IMR-90 (cell line): ENCODE measurements around the gene PRRT2. TPM values are rescaled to one million over a fixed set of nuclear protein-coding genes. Genes with fewer than 3 reads are reported as not detected.

Source experiments
- ATAC-seq: fragments of 200-7000 bp; cut with Tn5 transposase; 2 replicates; pipeline ENCODE4 v1.9.1; 2020; ENCODE audit warnings: low read depth, mild to moderate bottlenecking, moderate library complexity
- BruUV-seq: library from RNA; stranded (reverse); fragments of 400-500 nt; replicated peaks from 2 replicates; lab custom pipeline; 2021; lab: Mats Ljungman, UMichigan
- CTCF ChIA-PET: fragments of 300-600 bp; formaldehyde crosslinking; extraction: SDS; loops from one replicate; lab custom pipeline; 2021; ENCODE audit warnings: antibody characterized with exemption; lab: Yijun Ruan, JAX
- POLR2A ChIA-PET: fragments of 300-600 bp; sonication (Branson Sonifier 250); formaldehyde crosslinking; loops from one replicate; lab custom pipeline; 2022; ENCODE audit warnings: antibody characterized with exemption; ENCODE audit not compliant: unreplicated experiment; lab: Charles Lee
- DNase-seq: peaks from one replicate; pipeline ENCODE4 v3.0.0; 2013
- H2AFZ ChIP-seq: replicated peaks from 2 replicates; pipeline ENCODE3; 2013; ENCODE audit warnings: low read length, mild to moderate bottlenecking; ENCODE audit not compliant: poor library complexity
- H2AK5ac ChIP-seq: 2 replicates; pipeline ENCODE4 v1.6.1; 2013; ENCODE audit warnings: low read depth, low read length, inconsistent platforms
- H2AK9ac ChIP-seq: replicated peaks from 2 replicates; pipeline ENCODE3; 2013; ENCODE audit warnings: mild to moderate bottlenecking, low read depth, low read length, moderate library complexity; ENCODE audit not compliant: poor library complexity
- H2BK120ac ChIP-seq: 2 replicates; pipeline ENCODE4 v1.6.1; 2013; ENCODE audit warnings: low read depth, low read length, inconsistent platforms
- H2BK15ac ChIP-seq: 3 replicates; pipeline ENCODE4 v1.6.1; 2013; ENCODE audit warnings: low read depth, low read length, inconsistent platforms
- H2BK20ac ChIP-seq: 2 replicates; pipeline ENCODE4 v1.6.1; 2013; ENCODE audit warnings: low read depth, mild to moderate bottlenecking, inconsistent platforms, low read length, moderate library complexity
- H2BK5ac ChIP-seq: 2 replicates; pipeline ENCODE4 v1.6.1; 2013; ENCODE audit warnings: mild to moderate bottlenecking, low read depth, low read length, inconsistent platforms; ENCODE audit not compliant: poor library complexity, severe bottlenecking
- H3K14ac ChIP-seq: replicated peaks from 2 replicates; pipeline ENCODE4 v1.6.1; 2013; ENCODE audit warnings: low read depth, low read length, inconsistent platforms
- H3K18ac ChIP-seq: 2 replicates; pipeline ENCODE4 v1.6.1; 2013; ENCODE audit warnings: low read depth, low read length, control low read depth
- H3K23ac ChIP-seq: 2 replicates; pipeline ENCODE4 v1.6.1; 2013; ENCODE audit warnings: low read depth, low read length, inconsistent platforms
- H3K27ac ChIP-seq: 2 replicates; pipeline ENCODE4 v1.5.1; 2013; ENCODE audit warnings: mild to moderate bottlenecking, control low read depth, low read length; ENCODE audit not compliant: insufficient read depth
- H3K27me3 ChIP-seq: 2 replicates; pipeline ENCODE4 v1.6.1; 2013; ENCODE audit warnings: low read length; ENCODE audit not compliant: control insufficient read depth, insufficient read depth
- H3K36me3 ChIP-seq: 2 replicates; pipeline ENCODE4 v1.6.1; 2013; ENCODE audit warnings: low read length, mixed read lengths; ENCODE audit not compliant: control insufficient read depth, insufficient read depth
- H3K4ac ChIP-seq: 2 replicates; pipeline ENCODE4 v1.6.1; 2013; ENCODE audit warnings: low read depth, low read length, inconsistent platforms
- H3K4me1 ChIP-seq: 2 replicates; pipeline ENCODE4 v1.6.1; 2013; ENCODE audit warnings: low read length, mixed read lengths; ENCODE audit not compliant: control insufficient read depth, insufficient read depth
- H3K4me2 ChIP-seq: 2 replicates; pipeline ENCODE4 v1.6.1; 2013; ENCODE audit warnings: low read depth, mild to moderate bottlenecking, control low read depth, low read length, moderate library complexity
- H3K4me3 ChIP-seq: 2 replicates; pipeline ENCODE4 v1.5.1; 2013; ENCODE audit warnings: low read depth, mild to moderate bottlenecking, control low read depth, low read length, moderate library complexity; ENCODE audit not compliant: insufficient read depth
- H3K56ac ChIP-seq: 2 replicates; pipeline ENCODE4 v1.6.1; 2013; ENCODE audit warnings: low read length, inconsistent platforms; ENCODE audit not compliant: insufficient read depth; ENCODE audit errors: extremely low read depth
- H3K79me1 ChIP-seq, 2 experiments: 2 replicates each; pipeline ENCODE4 v1.6.1; 2013; ENCODE audit warnings: low read length in 2 of 2, inconsistent platforms in 1 of 2, low read depth in 1 of 2
- H3K9ac ChIP-seq: 2 replicates; pipeline ENCODE4 v1.6.1; 2013; ENCODE audit warnings: low read depth, low read length, control low read depth
- H3K9me1 ChIP-seq: 2 replicates; pipeline ENCODE4 v1.6.1; 2013; ENCODE audit warnings: low read length, inconsistent platforms; ENCODE audit not compliant: insufficient read depth
- H3K9me3 ChIP-seq: 2 replicates; pipeline ENCODE4 v1.6.1; 2013; ENCODE audit warnings: low read length; ENCODE audit not compliant: control insufficient read depth, insufficient read depth
- H4K20me1 ChIP-seq: 2 replicates; pipeline ENCODE4 v1.6.1; 2013; ENCODE audit warnings: low read length, inconsistent platforms; ENCODE audit not compliant: insufficient read depth
- H4K5ac ChIP-seq: 2 replicates; pipeline ENCODE4 v1.6.1; 2013; ENCODE audit warnings: mild to moderate bottlenecking, low read depth, low read length, control low read depth
- H4K8ac ChIP-seq, 2 experiments: 2 replicates each; pipeline ENCODE4 v1.6.1; 2013; ENCODE audit warnings: low read depth in 2 of 2, low read length in 2 of 2, control low read depth in 1 of 2, inconsistent platforms in 1 of 2
- H4K91ac ChIP-seq: 2 replicates; pipeline ENCODE4 v1.6.1; 2013; ENCODE audit warnings: low read depth, low read length, inconsistent platforms; ENCODE audit not compliant: insufficient read depth
- FOS ChIP-seq: fragments of 150-350 bp; IDR thresholded peaks from 2 replicates; pipeline ENCODE4 v1.6.1; 2016; ENCODE audit warnings: low read depth, low read length
- MAZ ChIP-seq: IDR thresholded peaks from 2 replicates; pipeline ENCODE4 v1.6.1; 2012; ENCODE audit warnings: low read depth, mild to moderate bottlenecking, low read length, improper control_type of control experiment, moderate library complexity, borderline replicate concordance
- POLR2A ChIP-seq: IDR thresholded peaks from 2 replicates; pipeline ENCODE4 v1.6.1; 2012; ENCODE audit warnings: mild to moderate bottlenecking, low read depth, low read length
- WGBS, 2 experiments: methylation state at CpG; one replicate each; pipeline versions ENCODE4 v1.1.5 to v1.1.7; 2013; ENCODE audit warnings: missing lambda C conversion rate in 2 of 2; ENCODE audit not compliant: insufficient read length in 1 of 2; ENCODE audit errors: extremely low coverage in 2 of 2; 5-methylcytosine and 5-hydroxymethylcytosine counted together
- dilution Hi-C: fragments of 300-500 bp; cut with HindIII; formaldehyde crosslinking; loops from one replicate; pipeline ENCODE4 v1.14.3; 2018; ENCODE audit warnings: low sequenced_read_pairs; ENCODE audit not compliant: unreplicated experiment
- in situ Hi-C: fragments of 300-500 bp; cut with MboI; formaldehyde crosslinking; loops from 3 replicates; pipeline ENCODE4 v1.14.3; 2019; ENCODE audit warnings: low sequenced_read_pairs, inconsistent platforms, mixed read lengths
- intact Hi-C: fragments of 100-400 bp; cut with micrococcal nuclease; formaldehyde crosslinking; loops from 2 replicates; pipeline ENCODE4 v1.10.0; 2022
- polyA plus RNA-seq, 3 experiments: library from polyadenylated mRNA; depleted of rRNA; stranded (reverse); fragments of >200 nt; gene quantifications; 2 replicates each; pipeline ENCODE4 v1.2.3, GENCODE V29; 2012; ENCODE audit warnings: low replicate concordance in 1 of 3
- total RNA-seq: library from RNA; depleted of rRNA; stranded (reverse); fragments of >200 nt; gene quantifications from 2 replicates; pipeline ENCODE4 v1.2.3, GENCODE V29; 2012

PRRT2 gene
- total and polyA plus RNA-seq, 2 of the 4 experiments (the other 2 are of a cell fraction), result 0.90 to 10.5 TPM

DNA sequence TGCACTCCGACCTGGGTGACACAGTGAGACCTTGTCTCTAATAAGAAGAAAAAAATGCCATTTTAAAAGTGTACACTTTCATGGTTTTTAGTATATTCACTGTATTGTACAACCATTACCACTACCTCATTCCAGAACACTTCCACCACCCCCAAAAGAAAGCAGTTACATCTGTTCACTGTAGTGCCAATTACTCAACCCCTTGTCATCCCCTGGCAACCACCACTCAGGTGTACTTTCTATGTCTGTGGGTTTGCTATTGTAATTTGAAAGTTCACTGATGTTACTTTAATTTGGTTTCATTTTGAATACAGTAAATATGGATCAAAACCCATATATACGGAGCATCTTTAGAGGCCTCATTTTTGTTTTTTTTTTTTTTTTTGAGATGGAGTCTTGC is 27.8 kb upstream of the PRRT2 start:
- H2BK20ac ChIP-seq, result no peak overlapping the region
- no peak for TF ChIP-seq MAZ
- TF ChIP-seq POLR2A, result no peak
- no peak for TF ChIP-seq FOS
- no peak overlapping the region for H4K91ac ChIP-seq
- ATAC-seq (no peak), DNase-seq (no peak)
- dilution Hi-C loops (no loop called here), in situ Hi-C loops (no loop called here), intact Hi-C loops (loop anchor here (10.0 kb wide), 1 partner anchor 49 kb away; no protein-coding TSS in a partner anchor)
- no peak overlapping the region for H3K9ac ChIP-seq
- no peak overlapping the region for H2BK15ac ChIP-seq
- BruUV-seq, result no TSS peak
- no peak overlapping the region for H3K4ac ChIP-seq
- no peaks in the 10 kb centered on the region for H3K79me1 ChIP-seq
- no CpG with 5 or more reads among the region's 2 CpGs for WGBS, 2 experiments
- H4K20me1 ChIP-seq, result no peaks in the 10 kb centered on the region
- H4K8ac ChIP-seq, result no peak overlapping the region
- H2AFZ ChIP-seq, result no peak overlapping the region
- CTCF ChIA-PET, result no interaction called here
- no peak overlapping the region for H2AK5ac ChIP-seq
- no peak overlapping the region for H3K4me2 ChIP-seq
- no peak overlapping the region for H3K18ac ChIP-seq
- H4K5ac ChIP-seq, result no peak overlapping the region
- no peak overlapping the region for H2BK120ac ChIP-seq
- POLR2A ChIA-PET, result no interaction called here
- H3K9me1 ChIP-seq, result no peaks in the 10 kb centered on the region
- H3K56ac ChIP-seq, result no peak overlapping the region
- no peaks in the 10 kb centered on the region for H3K9me3 ChIP-seq
- H3K23ac ChIP-seq, result no peak overlapping the region
- H3K4me1 ChIP-seq, result 0 out of 2 replicates have a peak, but pooled peaks cover 2% of the 10 kb centered on the region
- H3K14ac ChIP-seq, result no peak overlapping the region
- H2AK9ac ChIP-seq, result no peak overlapping the region
- no peak overlapping the region for H3K27ac ChIP-seq
- H3K27me3 ChIP-seq, result peaks cover 25% of the 10 kb centered on the region
- H3K36me3 ChIP-seq, result no peaks in the 10 kb centered on the region
- H2BK5ac ChIP-seq, result no peak overlapping the region
- H3K4me3 ChIP-seq, result no peak overlapping the region
